ENCODE results near the gene KIAA0232.

Gene KIAA0232

GRCh38 chr4:6854098-6854744 is 71.7 kb downstream of the KIAA0232 start:
- Histone ChIP-seq H3K4me1 (ENCODE audit: control insufficient read depth in 5 of 5, insufficient read depth in 5 of 5, low read length in 5 of 5) (peaks cover 0 to 22% (median 15%) of the 10 kb centered on the region in 5 donors), H3K27me3 (ENCODE audit: control insufficient read depth in 5 of 5, insufficient read depth in 4 of 5, low read length in 5 of 5) (no peaks in the 10 kb centered on the region), H3K9ac (ENCODE audit: low read length in 5 of 5) (no peak overlapping the region), H3K27ac (ENCODE audit: low read depth, low read length) (no peak overlapping the region), H3K36me3 (ENCODE audit: control insufficient read depth in 5 of 5, insufficient read depth in 5 of 5, low read length in 5 of 5) (peaks cover 0 to 20% (median 9%) of the 10 kb centered on the region in 5 donors), H3K9me3 (ENCODE audit: control insufficient read depth in 5 of 5, low read length in 5 of 5) (peaks cover 0 to 8% (median 5%) of the 10 kb centered on the region in 5 donors), H3K4me3 (ENCODE audit: low read depth in 1 of 5, low read length in 5 of 5) (no peak overlapping the region)

GRCh38 chr4:6855692-6856297 is 73.3 kb downstream of the KIAA0232 start:
- H3K4me3 ChIP-seq (ENCODE audit: low read depth in 1 of 5, low read length in 5 of 5), result no peak overlapping the region
- no peaks in the 10 kb centered on the region for H3K27me3 ChIP-seq (ENCODE audit: control insufficient read depth in 5 of 5, insufficient read depth in 4 of 5, low read length in 5 of 5)
- no peak overlapping the region for H3K9ac ChIP-seq (ENCODE audit: low read length in 5 of 5)
- H3K4me1 ChIP-seq (ENCODE audit: control insufficient read depth in 5 of 5, insufficient read depth in 5 of 5, low read length in 5 of 5), result peaks cover 0 to 28% (median 15%) of the 10 kb centered on the region in 5 donors
- H3K9me3 ChIP-seq (ENCODE audit: control insufficient read depth in 5 of 5, low read length in 5 of 5), result peaks cover 0 to 8% (median 5%) of the 10 kb centered on the region in 5 donors
- H3K27ac ChIP-seq (ENCODE audit: low read depth, low read length), result no peak overlapping the region
- H3K36me3 ChIP-seq (ENCODE audit: control insufficient read depth in 5 of 5, insufficient read depth in 5 of 5, low read length in 5 of 5), result peaks cover 4 to 30% (median 12%) of the 10 kb centered on the region in 5 donors

- no peak overlapping the region for H3K27ac ChIP-seq (ENCODE audit: low read depth, low read length)
- H3K4me3 ChIP-seq (ENCODE audit: low read depth in 1 of 5, low read length in 5 of 5), result no peak overlapping the region
Measured at GRCh38 chr4:6856391-6856790, 73.9 kb downstream of the KIAA0232 start.

GRCh38 chr4:6857009-6857882 is 74.7 kb downstream of the KIAA0232 start:
- H3K36me3 ChIP-seq (ENCODE audit: control insufficient read depth in 5 of 5, insufficient read depth in 5 of 5, low read length in 5 of 5), result peaks cover 17 to 44% (median 26%) of the 10 kb centered on the region in 5 donors
- H3K27me3 ChIP-seq (ENCODE audit: control insufficient read depth in 5 of 5, insufficient read depth in 4 of 5, low read length in 5 of 5), result no peaks in the 10 kb centered on the region
- H3K4me1 ChIP-seq (ENCODE audit: control insufficient read depth in 5 of 5, insufficient read depth in 5 of 5, low read length in 5 of 5), result peaks cover 0 to 28% (median 15%) of the 10 kb centered on the region in 5 donors
- H3K27ac ChIP-seq (ENCODE audit: low read depth, low read length), result peak overlapping the region; percentile 75
- H3K9me3 ChIP-seq (ENCODE audit: control insufficient read depth in 5 of 5, low read length in 5 of 5), result peaks cover 0 to 8% (median 5%) of the 10 kb centered on the region in 5 donors
- no peak overlapping the region for H3K4me3 ChIP-seq (ENCODE audit: low read depth in 1 of 5, low read length in 5 of 5)
- H3K9ac ChIP-seq (ENCODE audit: low read length in 5 of 5), result peak overlapping the region in 1 of 5 donors; percentile 57

More at GRCh38 chr4:6856391-6856790, 73.9 kb downstream of the KIAA0232 start:
- Histone ChIP-seq H3K36me3 (ENCODE audit: control insufficient read depth in 5 of 5, insufficient read depth in 5 of 5, low read length in 5 of 5) (peaks cover 10 to 36% (median 18%) of the 10 kb centered on the region in 5 donors), H3K4me1 (ENCODE audit: control insufficient read depth in 5 of 5, insufficient read depth in 5 of 5, low read length in 5 of 5) (peaks cover 0 to 28% (median 15%) of the 10 kb centered on the region in 5 donors), H3K9me3 (ENCODE audit: control insufficient read depth in 5 of 5, low read length in 5 of 5) (peaks cover 0 to 8% (median 5%) of the 10 kb centered on the region in 5 donors), H3K27me3 (ENCODE audit: control insufficient read depth in 5 of 5, insufficient read depth in 4 of 5, low read length in 5 of 5) (no peaks in the 10 kb centered on the region), H3K9ac (ENCODE audit: low read length in 5 of 5) (no peak overlapping the region)

- Histone ChIP-seq H3K36me3 (ENCODE audit: control insufficient read depth in 5 of 5, insufficient read depth in 5 of 5, low read length in 5 of 5) (peaks cover 29 to 52% (median 36%) of the 10 kb centered on the region in 5 donors), H3K27ac (ENCODE audit: low read depth, low read length) (peak overlapping the region; percentile 75), H3K9ac (ENCODE audit: low read length in 5 of 5) (no peak overlapping the region), H3K27me3 (ENCODE audit: control insufficient read depth in 5 of 5, insufficient read depth in 4 of 5, low read length in 5 of 5) (no peaks in the 10 kb centered on the region), H3K4me1 (ENCODE audit: control insufficient read depth in 5 of 5, insufficient read depth in 5 of 5, low read length in 5 of 5) (peaks cover 0 to 28% (median 15%) of the 10 kb centered on the region in 5 donors), H3K4me3 (ENCODE audit: low read depth in 1 of 5, low read length in 5 of 5) (no peak overlapping the region), H3K9me3 (ENCODE audit: control insufficient read depth in 5 of 5, low read length in 5 of 5) (no peaks in the 10 kb centered on the region)
Measured at GRCh38 chr4:6858997-6859396, 76.5 kb downstream of the KIAA0232 start.

- peaks cover 0 to 28% (median 15%) of the 10 kb centered on the region in 5 donors for H3K4me1 ChIP-seq (ENCODE audit: control insufficient read depth in 5 of 5, insufficient read depth in 5 of 5, low read length in 5 of 5)
- H3K4me3 ChIP-seq (ENCODE audit: low read depth in 1 of 5, low read length in 5 of 5), result no peak overlapping the region
- peak overlapping the region in 1 of 5 donors; percentile 19 for H3K9ac ChIP-seq (ENCODE audit: low read length in 5 of 5)
- no peaks in the 10 kb centered on the region for H3K27me3 ChIP-seq (ENCODE audit: control insufficient read depth in 5 of 5, insufficient read depth in 4 of 5, low read length in 5 of 5)
- peaks cover 29 to 49% (median 36%) of the 10 kb centered on the region in 5 donors for H3K36me3 ChIP-seq (ENCODE audit: control insufficient read depth in 5 of 5, insufficient read depth in 5 of 5, low read length in 5 of 5)
- H3K9me3 ChIP-seq (ENCODE audit: control insufficient read depth in 5 of 5, low read length in 5 of 5), result no peaks in the 10 kb centered on the region
- H3K27ac ChIP-seq (ENCODE audit: low read depth, low read length), result no peak overlapping the region
Measured at GRCh38 chr4:6859543-6859942, 77.0 kb downstream of the KIAA0232 start.

- Histone ChIP-seq H3K9me3 (ENCODE audit: control insufficient read depth in 5 of 5, low read length in 5 of 5) (no peaks in the 10 kb centered on the region), H3K4me3 (ENCODE audit: low read depth in 1 of 5, low read length in 5 of 5) (no peak overlapping the region), H3K9ac (ENCODE audit: low read length in 5 of 5) (no peak overlapping the region), H3K27ac (ENCODE audit: low read depth, low read length) (no peak overlapping the region), H3K36me3 (ENCODE audit: control insufficient read depth in 5 of 5, insufficient read depth in 5 of 5, low read length in 5 of 5) (peaks cover 10 to 47% (median 32%) of the 10 kb centered on the region in 5 donors), H3K4me1 (ENCODE audit: control insufficient read depth in 5 of 5, insufficient read depth in 5 of 5, low read length in 5 of 5) (peaks cover 0 to 20% (median 6%) of the 10 kb centered on the region in 5 donors), H3K27me3 (ENCODE audit: control insufficient read depth in 5 of 5, insufficient read depth in 4 of 5, low read length in 5 of 5) (no peaks in the 10 kb centered on the region)
Measured at GRCh38 chr4:6868386-6868785, 85.9 kb downstream of the KIAA0232 start.

GRCh38 chr4:6869944-6870343 is 87.4 kb downstream of the KIAA0232 start:
- H3K36me3 ChIP-seq (ENCODE audit: control insufficient read depth in 5 of 5, insufficient read depth in 5 of 5, low read length in 5 of 5), result peaks cover 12 to 57% (median 41%) of the 10 kb centered on the region in 5 donors

GRCh38 chr4:6873291-6873690 is 90.8 kb downstream of the KIAA0232 start:
- peaks cover 3 to 54% (median 44%) of the 10 kb centered on the region in 5 donors for H3K4me1 ChIP-seq (ENCODE audit: control insufficient read depth in 5 of 5, insufficient read depth in 5 of 5, low read length in 5 of 5)

More at GRCh38 chr4:6869944-6870343, 87.4 kb downstream of the KIAA0232 start:
- peaks cover 0 to 32% (median 19%) of the 10 kb centered on the region in 5 donors for H3K4me1 ChIP-seq (ENCODE audit: control insufficient read depth in 5 of 5, insufficient read depth in 5 of 5, low read length in 5 of 5)
- H3K4me3 ChIP-seq (ENCODE audit: low read depth in 1 of 5, low read length in 5 of 5), result no peak overlapping the region
- H3K9me3 ChIP-seq (ENCODE audit: control insufficient read depth in 5 of 5, low read length in 5 of 5), result no peaks in the 10 kb centered on the region
- no peak overlapping the region for H3K9ac ChIP-seq (ENCODE audit: low read length in 5 of 5)
- H3K27ac ChIP-seq (ENCODE audit: low read depth, low read length), result peak overlapping the region; percentile 25
- H3K27me3 ChIP-seq (ENCODE audit: control insufficient read depth in 5 of 5, insufficient read depth in 4 of 5, low read length in 5 of 5), result no peaks in the 10 kb centered on the region

More at GRCh38 chr4:6873291-6873690, 90.8 kb downstream of the KIAA0232 start:
- no peak overlapping the region for H3K9ac ChIP-seq (ENCODE audit: low read length in 5 of 5)
- peaks cover 3 to 66% (median 57%) of the 10 kb centered on the region in 5 donors for H3K36me3 ChIP-seq (ENCODE audit: control insufficient read depth in 5 of 5, insufficient read depth in 5 of 5, low read length in 5 of 5)
- no peaks in the 10 kb centered on the region for H3K9me3 ChIP-seq (ENCODE audit: control insufficient read depth in 5 of 5, low read length in 5 of 5)
- H3K27ac ChIP-seq (ENCODE audit: low read depth, low read length), result no peak overlapping the region
- H3K4me3 ChIP-seq (ENCODE audit: low read depth in 1 of 5, low read length in 5 of 5), result no peak overlapping the region
- no peaks in the 10 kb centered on the region for H3K27me3 ChIP-seq (ENCODE audit: control insufficient read depth in 5 of 5, insufficient read depth in 4 of 5, low read length in 5 of 5)

All from subcutaneous abdominal adipose tissue (tissue), 5 donors.